GM18526 (cell line): ENCODE results near the gene ZDHHC14.

Experiments used
- POLR2A ChIP-seq: IDR thresholded peaks from 3 replicates; pipeline ENCODE4 v1.6.1; 2011; ENCODE audit not compliant: insufficient read length; ENCODE audit errors: extremely low read depth

Gene ZDHHC14

GRCh38 chr6:157531169-157531985 is 150.4 kb downstream of the ZDHHC14 start:
- no peak for TF ChIP-seq POLR2A

DNA sequence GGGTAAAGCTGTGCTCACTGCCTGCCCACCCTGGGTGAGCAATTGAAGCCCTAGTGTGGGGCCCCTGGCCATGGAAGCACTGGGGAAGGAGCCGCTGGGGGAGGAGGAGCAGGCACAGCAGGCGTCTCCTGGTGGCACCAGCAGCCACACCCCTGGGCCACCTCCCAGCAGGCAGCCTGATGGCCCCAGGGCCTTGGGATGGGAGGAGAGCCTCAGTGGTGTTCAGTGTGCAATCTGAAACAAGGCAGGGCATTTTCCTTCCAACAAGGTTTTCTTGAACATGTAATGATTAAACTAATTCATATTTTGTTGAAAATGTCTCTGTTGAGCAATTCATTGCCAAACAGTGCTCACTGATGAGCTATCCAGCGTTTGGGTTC is 151.0 kb downstream of the ZDHHC14 start:
- no peak for TF ChIP-seq POLR2A

- TF ChIP-seq POLR2A = no peak
Measured at GRCh38 chr6:157533048-157533871, 152.3 kb downstream of the ZDHHC14 start.

DNA sequence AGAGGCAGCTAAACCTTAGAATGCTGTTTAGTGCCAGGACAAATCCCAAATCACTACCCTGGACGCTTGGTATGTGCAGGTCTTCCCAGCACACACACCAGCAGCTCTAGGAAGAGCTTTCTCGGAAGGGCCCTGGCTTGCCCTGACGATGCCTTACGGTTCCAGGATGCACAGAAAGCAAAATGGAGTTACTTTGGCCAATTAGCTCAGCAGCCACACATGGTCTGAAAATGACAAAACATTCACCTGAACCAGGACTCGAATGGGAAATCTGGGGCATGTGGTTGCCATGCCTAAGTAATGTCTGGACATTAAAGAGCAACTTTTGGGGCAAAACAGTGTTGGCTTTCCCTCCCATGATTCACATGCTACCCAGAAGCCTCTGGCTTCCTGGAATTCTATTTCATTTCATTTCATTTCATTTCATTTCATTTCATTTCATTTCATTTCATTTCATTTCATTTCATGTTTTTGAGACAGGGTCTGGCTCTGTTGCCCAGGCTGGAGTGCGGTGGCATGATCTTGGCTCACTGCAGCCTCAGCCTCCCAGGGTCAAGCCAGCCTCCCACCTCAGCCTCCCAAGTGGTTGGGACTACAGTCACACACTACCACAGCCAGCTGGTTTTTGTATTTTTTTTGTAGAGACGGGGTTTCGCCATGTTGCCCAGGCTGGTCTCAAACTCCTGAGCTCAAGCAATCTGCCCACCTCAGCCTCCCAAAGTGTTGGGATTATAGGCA is 153.3 kb downstream of the ZDHHC14 start:
- no peak for TF ChIP-seq POLR2A

- no peak for TF ChIP-seq POLR2A
Measured at GRCh38 chr6:157534977-157535339, 154.0 kb downstream of the ZDHHC14 start.

GRCh38 chr6:157535340-157536222 is 154.6 kb downstream of the ZDHHC14 start:
- no peak for TF ChIP-seq POLR2A

GRCh38 chr6:157536223-157536545 is 155.2 kb downstream of the ZDHHC14 start:
- no peak for TF ChIP-seq POLR2A

- no peak for TF ChIP-seq POLR2A
Measured at GRCh38 chr6:157537556-157537955, 156.6 kb downstream of the ZDHHC14 start.

GRCh38 chr6:157538168-157538567 is 157.2 kb downstream of the ZDHHC14 start:
- no peak for TF ChIP-seq POLR2A

DNA sequence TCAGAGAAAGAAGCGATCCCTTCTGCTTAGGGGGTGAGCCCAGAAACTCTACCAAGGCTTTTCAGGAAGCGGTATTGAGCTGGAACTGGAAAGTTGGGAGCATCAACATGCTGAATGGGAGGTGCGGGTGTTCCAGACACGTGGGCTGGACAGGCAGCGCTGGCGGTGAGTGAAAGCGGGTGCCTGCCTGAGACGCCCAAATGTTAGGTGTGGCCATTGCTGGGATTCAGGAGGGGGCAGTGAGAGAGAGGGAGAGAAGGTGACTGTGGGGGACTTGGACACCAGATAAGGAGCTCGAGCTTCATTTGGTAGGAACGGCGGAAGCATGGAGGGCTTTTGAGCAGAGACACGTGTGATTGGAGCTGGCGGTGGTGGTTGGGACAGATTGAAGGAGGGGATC is 157.7 kb downstream of the ZDHHC14 start:
- TF ChIP-seq POLR2A = no peak

- no peak for TF ChIP-seq POLR2A
Measured at GRCh38 chr6:157539421-157539822, 158.4 kb downstream of the ZDHHC14 start.

GRCh38 chr6:157539900-157540752 is 159.1 kb downstream of the ZDHHC14 start:
- no peak for TF ChIP-seq POLR2A

GRCh38 chr6:157541618-157542413 is 160.8 kb downstream of the ZDHHC14 start:
- no peak for TF ChIP-seq POLR2A
